ENCODE data around the gene SMG6. TPM values are rescaled to one million over a fixed set of nuclear protein-coding genes. Genes with fewer than 3 reads are reported as not detected.

The SMG6 gene
- polyA plus RNA-seq, 2 donors: 14.0 to 16.7 TPM

DNA sequence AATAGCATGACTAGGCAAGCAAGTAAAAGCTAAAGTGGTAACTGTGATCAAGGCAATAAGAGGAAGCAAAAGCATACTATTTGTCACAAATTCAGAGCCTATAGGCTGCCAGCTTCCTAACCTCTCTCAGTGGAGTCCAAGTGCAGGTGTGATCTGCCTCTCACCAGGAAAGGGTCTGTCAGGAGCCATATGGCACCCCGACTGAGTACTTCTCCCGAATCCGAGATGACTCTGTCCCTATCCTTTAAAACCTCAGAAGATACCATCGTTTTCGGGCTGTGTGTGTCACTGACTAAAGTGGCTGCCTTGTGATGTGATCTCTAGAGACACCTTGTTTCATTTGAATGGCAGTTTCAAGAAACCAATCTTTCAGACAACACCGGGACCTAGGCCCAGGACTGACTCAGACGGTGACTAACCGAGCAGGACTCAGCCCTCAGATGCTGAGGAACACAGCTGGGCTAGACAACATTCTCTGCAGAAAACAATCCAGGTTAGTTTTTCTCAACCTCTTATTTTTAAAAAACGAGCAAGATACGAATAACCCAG is 63.6 kb downstream of the SMG6 start:
- Histone ChIP-seq H3K4me1 (ENCODE audit: control insufficient read depth in 2 of 2, insufficient read depth in 2 of 2, low read length in 1 of 2) (peaks cover 0 to 3% of the 10 kb centered on the region in 2 donors), H3K9me3 (ENCODE audit: control insufficient read depth in 2 of 2, insufficient read depth in 1 of 2, low read depth in 1 of 2, low read length in 1 of 2) (no peaks in the 10 kb centered on the region), H3K4me3 (ENCODE audit: low read depth in 1 of 2, low read length in 2 of 2) (no peak overlapping the region), H3K27ac (ENCODE audit: low read depth in 2 of 2, low read length in 1 of 2) (peak overlapping the region; percentile 75 to 78), H3K27me3 (ENCODE audit: control insufficient read depth in 1 of 2, insufficient read depth in 2 of 2, low read length in 2 of 2) (no peaks in the 10 kb centered on the region), H3K36me3 (ENCODE audit: control insufficient read depth in 2 of 2, insufficient read depth in 2 of 2, low read length in 1 of 2) (peaks cover 0 to 6% of the 10 kb centered on the region in 2 donors)
- 49 to 70% methylated on average over 10 of the region's 10 CpGs for WGBS, 2 donors

DNA sequence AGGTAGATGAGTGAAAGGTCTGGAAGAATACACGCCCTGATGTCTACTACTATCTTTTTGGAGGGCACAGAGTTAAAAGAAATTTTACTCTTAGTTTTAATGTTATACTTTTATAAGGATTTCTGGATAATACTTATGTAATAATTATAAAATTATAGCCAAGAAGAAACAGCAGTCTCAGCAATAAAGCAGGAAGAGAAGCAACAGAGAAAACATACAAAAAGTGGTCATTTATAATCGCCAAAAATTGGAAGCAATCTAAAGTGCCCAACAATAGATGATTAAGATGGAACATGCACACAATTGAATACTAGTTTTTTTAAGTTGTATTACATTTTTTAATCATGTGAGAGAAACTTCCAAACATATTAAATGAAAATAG is 64.4 kb downstream of the SMG6 start:
- Histone ChIP-seq H3K36me3 (ENCODE audit: control insufficient read depth in 2 of 2, insufficient read depth in 2 of 2, low read length in 1 of 2) (peaks cover 0 to 6% of the 10 kb centered on the region in 2 donors), H3K9me3 (ENCODE audit: control insufficient read depth in 2 of 2, insufficient read depth in 1 of 2, low read depth in 1 of 2, low read length in 1 of 2) (no peaks in the 10 kb centered on the region), H3K4me1 (ENCODE audit: control insufficient read depth in 2 of 2, insufficient read depth in 2 of 2, low read length in 1 of 2) (peaks cover 0 to 3% of the 10 kb centered on the region in 2 donors), H3K4me3 (ENCODE audit: low read depth in 1 of 2, low read length in 2 of 2) (no peak overlapping the region), H3K27me3 (ENCODE audit: control insufficient read depth in 1 of 2, insufficient read depth in 2 of 2, low read length in 2 of 2) (no peaks in the 10 kb centered on the region), H3K27ac (ENCODE audit: low read depth in 2 of 2, low read length in 1 of 2) (no peak overlapping the region)
- WGBS, 2 donors: 78 to 81% methylated on average over 2 of the region's 2 CpGs

DNA sequence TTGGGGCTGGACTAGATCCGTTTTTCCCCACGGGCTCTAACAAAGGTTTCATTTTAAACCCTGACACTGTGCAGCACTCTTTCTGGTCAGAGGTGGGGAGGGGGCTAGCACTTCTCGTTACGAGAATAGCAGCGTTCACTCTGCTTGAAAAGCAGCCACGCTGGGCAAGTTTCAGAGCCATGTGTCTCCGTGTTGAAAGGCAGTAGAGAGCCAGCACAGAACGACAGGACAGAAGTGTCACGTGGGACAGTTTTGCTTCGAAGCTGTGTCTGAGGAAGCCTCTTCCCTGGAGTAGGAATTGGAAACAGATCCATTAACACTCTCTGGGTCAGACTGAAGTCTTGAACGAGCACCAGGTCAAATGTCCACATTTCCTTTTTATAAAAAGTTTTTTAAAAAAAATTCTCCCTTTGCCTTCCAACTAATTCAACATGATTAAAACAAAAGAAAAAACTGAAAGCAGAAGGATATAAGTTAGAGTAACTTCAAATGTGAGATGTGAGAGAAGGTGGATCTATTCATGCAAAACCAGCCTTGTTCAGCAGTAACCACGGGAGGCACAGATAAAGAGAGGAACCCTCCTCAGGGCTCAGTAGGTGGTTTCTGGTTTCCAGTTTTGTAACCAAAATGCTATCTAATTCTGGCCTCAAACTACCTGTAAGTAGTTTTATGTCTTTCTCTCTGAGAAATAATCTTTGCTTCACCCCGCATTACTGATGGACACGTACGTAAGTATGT is 65.0 kb downstream of the SMG6 start:
- no peaks in the 10 kb centered on the region for H3K9me3 ChIP-seq (ENCODE audit: control insufficient read depth in 2 of 2, insufficient read depth in 1 of 2, low read depth in 1 of 2, low read length in 1 of 2)
- no peaks in the 10 kb centered on the region for H3K27me3 ChIP-seq (ENCODE audit: control insufficient read depth in 1 of 2, insufficient read depth in 2 of 2, low read length in 2 of 2)
- peak overlapping the region; percentile 53 to 64 for H3K27ac ChIP-seq (ENCODE audit: low read depth in 2 of 2, low read length in 1 of 2)
- peaks cover 0 to 3% of the 10 kb centered on the region in 2 donors for H3K4me1 ChIP-seq (ENCODE audit: control insufficient read depth in 2 of 2, insufficient read depth in 2 of 2, low read length in 1 of 2)
- H3K36me3 ChIP-seq (ENCODE audit: control insufficient read depth in 2 of 2, insufficient read depth in 2 of 2, low read length in 1 of 2): peaks cover 0 to 4% of the 10 kb centered on the region in 2 donors
- no peak overlapping the region for H3K4me3 ChIP-seq (ENCODE audit: low read depth in 1 of 2, low read length in 2 of 2)
- 68 to 71% methylated on average over 15 of the region's 15 CpGs for WGBS, 2 donors

DNA sequence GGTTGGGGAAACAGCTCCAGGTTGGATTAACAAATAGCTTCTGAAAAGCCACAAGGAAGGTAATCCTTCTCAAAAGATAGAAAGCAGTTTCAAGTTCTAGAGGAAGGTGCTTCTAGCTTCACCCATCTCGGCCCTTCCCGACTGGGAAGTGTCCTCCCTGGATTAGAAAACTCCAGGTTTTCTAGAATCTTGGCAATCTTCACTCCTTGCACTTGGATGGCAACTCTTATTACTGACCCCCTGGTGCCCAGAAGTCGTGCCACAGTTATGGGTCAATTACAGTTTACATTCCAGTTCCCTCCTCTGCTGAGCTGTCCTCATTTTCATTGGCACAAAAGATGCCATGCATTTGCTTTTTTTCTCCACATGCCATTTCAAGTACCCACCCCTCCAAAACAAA is 65.6 kb downstream of the SMG6 start:
- Histone ChIP-seq H3K9me3 (ENCODE audit: control insufficient read depth in 2 of 2, insufficient read depth in 1 of 2, low read depth in 1 of 2, low read length in 1 of 2) (no peaks in the 10 kb centered on the region), H3K4me1 (ENCODE audit: control insufficient read depth in 2 of 2, insufficient read depth in 2 of 2, low read length in 1 of 2) (peaks cover 0 to 3% of the 10 kb centered on the region in 2 donors), H3K27me3 (ENCODE audit: control insufficient read depth in 1 of 2, insufficient read depth in 2 of 2, low read length in 2 of 2) (no peaks in the 10 kb centered on the region), H3K4me3 (ENCODE audit: low read depth in 1 of 2, low read length in 2 of 2) (no peak overlapping the region), H3K36me3 (ENCODE audit: control insufficient read depth in 2 of 2, insufficient read depth in 2 of 2, low read length in 1 of 2) (peaks cover 0 to 4% of the 10 kb centered on the region in 2 donors), H3K27ac (ENCODE audit: low read depth in 2 of 2, low read length in 1 of 2) (peak overlapping the region; percentile 53 to 69)
- 55 to 64% methylated on average over 3 of the region's 3 CpGs for WGBS, 2 donors

DNA sequence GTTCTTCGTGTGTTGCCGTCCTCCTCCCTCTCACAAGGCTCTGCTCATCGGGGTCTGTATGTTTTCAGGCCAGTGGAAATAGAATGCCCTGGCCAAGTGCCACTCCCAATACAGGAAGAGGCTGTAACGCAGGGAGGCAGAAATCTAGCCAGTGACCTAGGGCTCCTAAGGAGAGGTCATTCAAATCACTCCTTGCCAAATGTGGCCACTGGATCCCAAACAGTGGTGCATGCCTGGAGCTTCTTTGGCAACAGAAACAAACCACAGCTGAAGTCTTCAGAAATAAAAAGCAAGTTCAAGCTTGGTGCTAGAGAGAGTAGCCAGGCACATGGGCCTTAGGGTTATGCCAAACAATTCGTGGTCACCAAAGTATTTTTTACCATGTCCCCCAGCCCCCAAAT is 66.1 kb downstream of the SMG6 start:
- Histone ChIP-seq H3K4me1 (ENCODE audit: control insufficient read depth in 2 of 2, insufficient read depth in 2 of 2, low read length in 1 of 2) (peaks cover 0 to 3% of the 10 kb centered on the region in 2 donors), H3K9me3 (ENCODE audit: control insufficient read depth in 2 of 2, insufficient read depth in 1 of 2, low read depth in 1 of 2, low read length in 1 of 2) (no peaks in the 10 kb centered on the region)
- 55 to 56% methylated on average over 5 of the region's 5 CpGs for WGBS, 2 donors

DNA sequence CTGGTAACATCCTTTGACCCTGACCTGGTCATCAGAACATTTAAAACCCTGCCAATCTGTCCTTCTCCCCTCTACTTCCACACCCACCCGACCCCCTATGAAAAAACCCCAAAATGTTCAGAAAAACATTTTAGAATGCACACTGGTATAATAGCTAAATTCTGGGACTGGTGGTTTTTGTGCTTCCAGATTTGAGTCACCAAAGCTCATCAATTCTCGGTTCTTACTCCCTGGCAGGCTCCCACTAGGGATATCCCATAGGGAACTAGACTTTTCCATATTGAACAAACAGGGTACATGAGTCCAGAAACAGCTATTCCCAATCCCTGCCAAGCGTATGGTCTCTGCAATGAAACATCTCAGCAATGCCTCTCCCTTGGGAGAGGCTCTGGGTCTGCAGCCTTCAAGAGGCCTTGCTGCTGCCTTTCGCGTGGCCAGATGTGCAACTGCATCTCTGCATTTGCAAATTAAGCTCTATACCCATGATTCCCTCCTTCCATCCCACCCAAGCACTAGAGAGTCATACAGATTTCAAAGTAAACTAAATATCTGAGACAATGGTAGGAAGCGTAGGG is 67.7 kb downstream of the SMG6 start:
- 65 to 72% methylated on average over 6 of the region's 6 CpGs for WGBS, 2 donors
- no peak overlapping the region for H3K4me3 ChIP-seq (ENCODE audit: low read depth in 1 of 2, low read length in 2 of 2)
- H3K27me3 ChIP-seq (ENCODE audit: control insufficient read depth in 1 of 2, insufficient read depth in 2 of 2, low read length in 2 of 2): no peaks in the 10 kb centered on the region
- no peaks in the 10 kb centered on the region for H3K9me3 ChIP-seq (ENCODE audit: control insufficient read depth in 2 of 2, insufficient read depth in 1 of 2, low read depth in 1 of 2, low read length in 1 of 2)
- H3K4me1 ChIP-seq (ENCODE audit: control insufficient read depth in 2 of 2, insufficient read depth in 2 of 2, low read length in 1 of 2): peaks cover 0 to 3% of the 10 kb centered on the region in 2 donors
- H3K36me3 ChIP-seq (ENCODE audit: control insufficient read depth in 2 of 2, insufficient read depth in 2 of 2, low read length in 1 of 2): peaks cover 0 to 5% of the 10 kb centered on the region in 2 donors
- no peak overlapping the region for H3K27ac ChIP-seq (ENCODE audit: low read depth in 2 of 2, low read length in 1 of 2)

More for the DNA sequence above, 66.1 kb downstream of the SMG6 start:
- no peaks in the 10 kb centered on the region for H3K27me3 ChIP-seq (ENCODE audit: control insufficient read depth in 1 of 2, insufficient read depth in 2 of 2, low read length in 2 of 2)
- H3K36me3 ChIP-seq (ENCODE audit: control insufficient read depth in 2 of 2, insufficient read depth in 2 of 2, low read length in 1 of 2): peaks cover 0 to 2% of the 10 kb centered on the region in 2 donors
- no peak overlapping the region for H3K4me3 ChIP-seq (ENCODE audit: low read depth in 1 of 2, low read length in 2 of 2)
- H3K27ac ChIP-seq (ENCODE audit: low read depth in 2 of 2, low read length in 1 of 2): peak overlapping the region; percentile 53 to 62

DNA sequence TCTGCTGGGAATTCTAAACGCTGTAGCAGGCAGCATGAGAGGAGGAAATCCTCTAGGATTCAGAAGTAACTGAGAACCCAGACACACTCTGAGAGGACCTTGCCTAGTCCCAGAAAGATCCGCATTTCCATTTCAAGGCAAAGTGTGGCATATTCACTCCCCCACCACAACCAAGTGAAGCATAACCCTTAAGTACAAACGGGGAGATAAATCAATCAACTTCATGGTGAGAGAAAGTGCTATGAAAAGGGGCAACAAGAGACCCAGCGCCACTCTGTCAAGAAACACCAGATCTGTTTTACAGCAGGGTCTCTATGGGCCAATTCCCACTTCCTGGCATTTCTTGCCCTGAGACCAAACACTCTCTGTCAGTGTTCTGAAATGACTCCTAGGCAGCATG is 68.3 kb downstream of the SMG6 start:
- H3K4me3 ChIP-seq (ENCODE audit: low read depth in 1 of 2, low read length in 2 of 2): no peak overlapping the region
- peaks cover 0 to 5% of the 10 kb centered on the region in 2 donors for H3K36me3 ChIP-seq (ENCODE audit: control insufficient read depth in 2 of 2, insufficient read depth in 2 of 2, low read length in 1 of 2)
- no peaks in the 10 kb centered on the region for H3K27me3 ChIP-seq (ENCODE audit: control insufficient read depth in 1 of 2, insufficient read depth in 2 of 2, low read length in 2 of 2)
- H3K27ac ChIP-seq (ENCODE audit: low read depth in 2 of 2, low read length in 1 of 2): peak overlapping the region; percentile 1 to 19
- peaks cover 0 to 3% of the 10 kb centered on the region in 2 donors for H3K4me1 ChIP-seq (ENCODE audit: control insufficient read depth in 2 of 2, insufficient read depth in 2 of 2, low read length in 1 of 2)
- H3K9me3 ChIP-seq (ENCODE audit: control insufficient read depth in 2 of 2, insufficient read depth in 1 of 2, low read depth in 1 of 2, low read length in 1 of 2): no peaks in the 10 kb centered on the region
- 86 to 90% methylated on average over 4 of the region's 4 CpGs for WGBS, 2 donors

DNA sequence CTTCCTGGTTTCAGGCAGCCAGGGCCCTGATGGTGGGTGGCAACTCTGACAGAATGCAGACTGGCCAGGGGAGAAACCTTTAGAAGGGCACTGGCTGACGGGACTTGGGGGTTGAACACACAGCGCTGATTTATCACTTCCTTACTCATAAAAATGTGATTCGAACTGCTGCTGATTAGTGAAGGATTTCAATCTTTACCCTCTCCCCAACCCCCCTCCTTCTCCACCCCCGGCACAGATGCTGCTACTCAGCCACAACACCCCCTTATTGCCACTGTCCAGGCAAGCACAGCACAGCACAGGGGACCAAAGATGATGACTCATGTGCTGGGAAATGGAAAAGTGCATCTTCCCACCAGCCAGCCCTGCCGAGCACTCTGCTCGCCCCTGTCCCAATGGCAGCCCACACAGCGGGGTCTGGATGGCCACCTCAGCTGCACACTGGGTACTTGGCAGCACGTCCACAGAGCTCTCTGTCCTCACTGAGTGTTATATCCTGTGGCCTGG is 70.1 kb downstream of the SMG6 start:
- 69 to 78% methylated on average over 8 of the region's 8 CpGs for WGBS, 2 donors

DNA sequence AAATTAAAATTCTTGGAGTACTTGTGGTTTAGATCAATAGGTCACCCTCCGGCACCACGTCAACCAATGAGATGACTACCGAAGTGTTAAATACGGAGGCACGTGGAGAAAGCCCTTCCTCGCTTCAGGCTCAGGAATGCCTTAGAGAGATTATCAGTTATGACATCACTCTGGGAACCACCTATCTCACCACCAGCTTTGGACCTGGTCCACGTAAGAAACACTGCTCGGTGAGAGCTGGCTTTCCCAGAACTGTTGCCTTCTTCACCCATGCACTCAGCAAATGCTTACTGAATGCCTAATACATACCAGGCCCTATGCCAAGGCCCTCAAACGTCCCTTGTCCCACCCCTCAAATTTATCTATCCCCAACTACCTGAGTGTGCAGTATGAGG is 71.3 kb downstream of the SMG6 start:
- Histone ChIP-seq H3K4me3 (ENCODE audit: low read depth in 1 of 2, low read length in 2 of 2) (no peak overlapping the region), H3K9me3 (ENCODE audit: control insufficient read depth in 2 of 2, insufficient read depth in 1 of 2, low read depth in 1 of 2, low read length in 1 of 2) (no peaks in the 10 kb centered on the region), H3K4me1 (ENCODE audit: control insufficient read depth in 2 of 2, insufficient read depth in 2 of 2, low read length in 1 of 2) (no peaks in the 10 kb centered on the region), H3K36me3 (ENCODE audit: control insufficient read depth in 2 of 2, insufficient read depth in 2 of 2, low read length in 1 of 2) (peaks cover 0 to 5% of the 10 kb centered on the region in 2 donors), H3K27ac (ENCODE audit: low read depth in 2 of 2, low read length in 1 of 2) (peak overlapping the region in 1 of 2 donors; percentile 2), H3K27me3 (ENCODE audit: control insufficient read depth in 1 of 2, insufficient read depth in 2 of 2, low read length in 2 of 2) (no peaks in the 10 kb centered on the region)
- WGBS, 2 donors: 57 to 59% methylated on average over 9 of the region's 9 CpGs

More for the DNA sequence above, 70.1 kb downstream of the SMG6 start:
- no peak overlapping the region for H3K4me3 ChIP-seq (ENCODE audit: low read depth in 1 of 2, low read length in 2 of 2)
- H3K36me3 ChIP-seq (ENCODE audit: control insufficient read depth in 2 of 2, insufficient read depth in 2 of 2, low read length in 1 of 2): peaks cover 0 to 5% of the 10 kb centered on the region in 2 donors
- peak overlapping the region in 1 of 2 donors; percentile 32 for H3K27ac ChIP-seq (ENCODE audit: low read depth in 2 of 2, low read length in 1 of 2)
- no peaks in the 10 kb centered on the region for H3K27me3 ChIP-seq (ENCODE audit: control insufficient read depth in 1 of 2, insufficient read depth in 2 of 2, low read length in 2 of 2)
- H3K4me1 ChIP-seq (ENCODE audit: control insufficient read depth in 2 of 2, insufficient read depth in 2 of 2, low read length in 1 of 2): no peaks in the 10 kb centered on the region
- no peaks in the 10 kb centered on the region for H3K9me3 ChIP-seq (ENCODE audit: control insufficient read depth in 2 of 2, insufficient read depth in 1 of 2, low read depth in 1 of 2, low read length in 1 of 2)
